CD1c-positive myeloid dendritic cell (primary cell): ENCODE measurements around the gene SEMA4C.
A peak's percentile ranks its signal among the peaks of the same experiment; 100 is the strongest.
"Not testable (repeated sequence)": the region's sequence is repeated elsewhere in the genome, so short reads cannot be mapped to it uniquely, and the experiment has no call there.

Experiments used
- DNase-seq: peaks from one replicate; pipeline ENCODE4 v3.0.0-alpha.2; 2016; ENCODE audit errors: extremely low spot score

The SEMA4C gene

DNA sequence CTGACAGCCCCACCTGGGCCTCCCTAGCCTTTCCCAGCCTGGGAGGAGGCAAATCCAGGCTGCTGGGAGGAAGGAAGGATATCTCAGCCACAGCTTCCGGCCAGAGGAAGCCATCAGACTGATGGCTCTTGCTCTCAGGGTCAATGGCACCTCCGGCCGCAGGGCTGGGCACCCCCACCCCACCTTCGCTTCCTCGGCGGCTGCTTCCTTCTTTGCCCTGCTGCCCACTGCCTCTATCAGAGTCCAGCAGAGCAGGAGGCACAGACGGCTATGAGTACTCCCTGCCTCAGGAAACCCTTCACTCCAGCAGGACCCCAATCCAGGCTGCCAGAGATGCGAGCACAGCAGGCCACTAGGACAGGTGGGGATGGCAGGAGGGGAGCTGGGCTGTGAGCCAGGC is 3.3 kb downstream of the SEMA4C start:
- no peak for DNase-seq

DNA sequence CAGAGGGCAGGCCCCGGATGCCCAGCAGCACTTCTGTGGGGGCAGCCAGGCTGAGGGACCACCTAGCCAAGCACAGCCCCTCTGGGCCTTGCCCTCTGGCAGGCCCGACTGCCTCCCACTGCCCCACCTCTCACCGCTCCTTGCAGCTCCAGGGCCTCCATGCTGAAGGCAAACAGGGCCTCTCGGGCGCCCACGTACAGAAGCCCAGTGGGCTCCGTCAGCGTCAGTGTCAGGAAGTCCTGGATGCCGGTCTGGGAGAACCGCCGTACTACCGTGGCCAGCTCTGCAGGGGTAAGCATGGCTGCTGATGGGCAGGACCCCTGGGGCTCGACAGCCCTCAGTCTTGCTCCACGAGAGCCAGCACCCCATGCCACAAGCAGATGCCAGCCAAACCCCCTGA is 3.7 kb downstream of the SEMA4C start:
- no peak for DNase-seq

DNA sequence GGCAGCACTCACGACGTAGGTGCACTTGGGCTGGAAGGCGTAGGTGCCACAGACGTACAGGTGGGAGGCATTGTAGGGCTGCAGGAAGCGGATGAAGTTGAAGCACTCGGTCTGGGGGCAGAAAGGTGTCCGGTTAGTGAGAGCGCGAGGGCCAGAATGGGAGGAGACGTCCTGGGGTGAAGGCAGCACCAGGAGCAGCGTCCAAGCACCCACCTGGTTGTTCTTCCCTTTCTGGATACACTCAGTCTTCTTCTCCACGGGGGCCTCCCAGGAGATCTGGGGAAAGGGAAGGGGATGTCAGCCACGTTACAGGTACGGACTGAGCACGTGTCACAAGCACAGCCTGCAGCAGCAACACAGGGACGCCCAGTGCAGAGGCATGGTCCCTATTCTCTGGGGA is 4.2 kb downstream of the SEMA4C start:
- no peak for DNase-seq

DNA sequence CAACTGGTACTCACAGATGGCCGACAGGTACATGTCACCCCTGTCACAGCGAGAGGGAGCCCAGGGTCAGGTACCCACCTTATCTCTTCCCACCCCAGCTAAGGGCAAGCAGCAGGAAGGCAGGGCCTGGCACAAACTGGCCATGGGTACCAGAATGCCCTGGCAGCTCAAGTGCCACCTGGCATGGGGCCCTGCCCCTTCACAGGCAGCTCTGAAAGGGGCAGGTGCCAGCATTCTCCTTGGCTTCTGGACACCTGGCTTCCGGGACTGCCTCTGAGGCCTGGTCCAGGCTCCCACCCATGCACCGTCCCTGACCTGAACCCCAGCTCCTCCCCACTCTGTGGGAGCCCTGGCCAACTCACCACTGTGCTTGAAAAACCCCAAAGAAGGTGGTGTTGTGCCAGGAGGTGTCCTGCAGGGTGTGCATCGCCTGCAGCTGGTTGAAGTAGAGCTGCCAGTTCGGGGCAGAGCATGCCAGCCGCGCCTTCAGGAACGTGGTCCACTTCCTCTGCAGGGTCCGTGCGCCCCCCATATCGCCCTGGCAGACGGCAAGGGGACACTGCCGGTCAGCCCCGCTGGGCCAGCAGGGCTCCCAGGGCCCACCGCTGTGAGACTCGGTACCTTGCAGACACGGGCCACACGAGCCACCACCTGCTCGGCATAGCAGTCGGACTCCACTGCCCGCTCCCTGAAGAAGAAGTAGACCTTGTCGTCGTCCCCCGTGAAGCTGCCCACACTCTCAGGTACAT is 5.4 kb downstream of the SEMA4C start:
- no peak for DNase-seq

DNA sequence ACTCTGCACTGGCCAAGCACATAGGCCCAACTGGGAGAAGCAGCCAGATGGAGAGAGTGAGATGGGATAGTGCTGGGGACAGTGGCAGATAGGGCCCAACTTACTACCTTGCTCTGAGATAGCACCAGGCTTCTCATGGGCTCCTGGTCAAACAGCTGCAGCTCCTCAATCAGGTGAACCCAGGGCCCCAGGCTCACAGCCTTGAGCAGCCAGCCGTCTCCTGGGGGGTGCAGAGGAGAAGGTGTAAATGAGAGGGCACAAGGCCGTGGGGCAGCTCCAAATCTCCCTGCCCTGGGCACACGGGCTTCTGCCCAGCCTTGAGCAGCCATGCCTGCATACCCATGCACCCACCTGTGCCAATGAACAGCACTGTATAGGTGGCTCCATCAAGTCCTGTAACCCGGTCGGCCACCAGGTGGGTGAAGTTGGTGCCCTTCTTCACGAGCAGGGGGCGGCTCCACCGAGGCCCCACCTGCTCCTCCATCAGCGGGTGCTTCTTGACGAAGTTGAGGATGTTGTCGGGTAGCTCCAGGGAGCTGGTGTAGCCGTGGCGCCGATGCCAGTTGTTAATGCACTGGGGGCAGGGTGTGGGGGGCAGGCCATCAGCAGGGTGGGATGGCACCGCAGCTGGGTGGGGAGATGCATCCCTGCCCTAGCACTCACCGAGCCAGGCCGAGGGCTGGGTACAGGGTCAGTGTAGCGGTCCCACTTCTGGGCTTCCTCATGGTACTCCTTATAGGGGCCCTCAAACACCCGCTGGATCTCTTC is 6.1 kb downstream of the SEMA4C start:
- DNase-seq = no peak

DNA sequence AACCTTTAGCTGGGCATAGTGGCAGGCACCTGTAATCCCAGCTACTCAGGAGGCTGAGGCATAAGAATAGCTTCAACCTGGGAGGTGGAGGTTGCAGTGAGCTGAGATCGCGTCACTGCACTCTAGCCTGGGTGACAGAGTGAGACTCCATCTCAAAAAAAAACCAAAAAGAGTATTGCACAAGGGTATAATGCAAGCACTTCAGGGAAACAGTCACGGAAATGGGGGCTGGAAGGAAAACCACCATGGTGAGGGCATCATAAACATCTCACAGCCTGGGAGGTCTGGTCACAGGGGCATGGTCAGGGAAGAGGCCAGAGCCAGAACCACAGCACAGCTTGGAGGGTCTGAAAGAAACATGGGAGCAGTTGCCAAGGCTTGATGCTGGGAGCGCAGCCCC is 6.8 kb downstream of the SEMA4C start:
- not testable (repeated sequence) for DNase-seq

DNA sequence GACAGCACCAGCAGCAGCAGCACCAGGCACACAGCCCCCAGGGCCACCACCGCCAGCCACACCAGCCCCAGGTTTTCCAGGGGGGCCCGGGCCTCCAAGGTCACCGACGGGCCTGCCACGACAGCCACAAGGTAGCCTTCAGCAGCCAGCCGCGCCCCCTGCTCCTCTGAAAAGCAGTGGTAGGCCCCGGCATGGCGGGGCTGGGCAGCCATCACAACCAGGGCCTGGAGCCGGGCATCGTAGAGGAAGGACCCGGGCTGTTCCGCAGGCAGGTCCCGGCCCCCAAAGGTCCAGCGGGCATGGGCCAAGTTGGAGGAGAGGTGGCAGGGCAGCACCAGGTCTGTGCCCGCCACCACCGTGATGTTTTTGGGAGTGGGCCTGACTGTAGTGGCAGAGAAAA is 8.8 kb downstream of the SEMA4C start:
- no peak for DNase-seq

DNA sequence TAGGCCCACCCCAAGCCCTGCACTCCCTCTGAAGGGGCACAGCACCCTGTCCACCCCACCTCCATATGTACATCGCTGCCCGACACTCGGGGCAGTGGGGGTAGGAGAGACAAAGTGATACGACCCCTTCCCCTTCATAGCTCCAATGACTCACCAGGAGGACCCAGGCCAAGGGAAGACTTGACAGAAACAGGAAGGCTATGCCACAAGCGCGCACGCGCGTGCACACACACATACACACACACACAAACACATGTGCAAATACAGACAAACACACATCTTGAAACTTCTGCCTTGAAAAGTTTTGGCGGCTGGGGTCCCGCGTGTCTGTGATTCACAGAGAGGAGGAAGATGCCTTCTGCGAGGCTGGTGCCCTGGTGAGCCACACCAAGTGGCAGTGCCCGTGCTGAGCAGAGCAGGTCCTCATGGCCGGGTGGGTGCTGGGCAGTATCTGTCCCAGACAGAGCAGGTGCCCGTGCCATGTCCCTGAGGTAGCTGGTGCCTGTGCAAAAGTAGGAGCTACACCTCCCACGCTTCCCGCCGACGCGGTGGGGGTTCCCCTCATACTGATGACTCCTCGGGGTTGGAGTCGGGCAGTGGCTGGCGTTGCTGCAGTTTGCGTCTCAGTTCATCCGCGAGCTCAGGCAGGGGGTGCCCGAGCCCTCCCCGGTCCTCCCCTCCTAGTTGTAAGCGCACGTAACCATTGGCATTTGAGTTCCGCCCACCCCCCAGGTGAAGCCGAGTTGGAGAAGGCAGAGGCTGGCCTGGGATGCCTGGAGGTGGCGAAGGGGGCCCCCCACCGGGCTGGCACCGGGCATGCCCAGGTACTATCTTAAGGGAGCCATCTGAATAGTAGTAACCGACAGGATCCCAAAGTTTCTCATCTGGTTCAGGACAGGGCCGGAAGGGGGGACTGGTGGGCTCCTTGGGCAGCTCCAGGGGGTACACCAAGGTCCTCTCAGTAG is 9.5 kb downstream of the SEMA4C start:
- DNase-seq = no peak

DNA sequence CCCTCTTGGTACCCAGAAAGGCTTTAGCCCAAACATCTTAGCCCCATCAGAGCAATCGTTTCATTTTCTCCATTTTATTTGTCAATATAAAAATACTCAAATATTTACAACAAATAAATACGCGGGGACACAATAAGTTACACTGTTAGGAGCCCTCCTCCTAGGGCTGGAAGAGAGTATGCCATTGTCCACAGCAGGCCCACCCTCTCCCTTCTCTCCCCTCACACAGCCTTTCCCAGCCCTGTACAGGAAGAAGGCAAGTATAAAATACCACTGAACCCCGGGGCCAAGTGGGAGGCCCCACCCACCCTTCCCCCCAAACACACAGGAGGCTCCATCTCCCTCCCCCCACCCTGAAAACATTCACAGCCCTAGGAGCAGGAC is 10.2 kb downstream of the SEMA4C start:
- no peak for DNase-seq

DNA sequence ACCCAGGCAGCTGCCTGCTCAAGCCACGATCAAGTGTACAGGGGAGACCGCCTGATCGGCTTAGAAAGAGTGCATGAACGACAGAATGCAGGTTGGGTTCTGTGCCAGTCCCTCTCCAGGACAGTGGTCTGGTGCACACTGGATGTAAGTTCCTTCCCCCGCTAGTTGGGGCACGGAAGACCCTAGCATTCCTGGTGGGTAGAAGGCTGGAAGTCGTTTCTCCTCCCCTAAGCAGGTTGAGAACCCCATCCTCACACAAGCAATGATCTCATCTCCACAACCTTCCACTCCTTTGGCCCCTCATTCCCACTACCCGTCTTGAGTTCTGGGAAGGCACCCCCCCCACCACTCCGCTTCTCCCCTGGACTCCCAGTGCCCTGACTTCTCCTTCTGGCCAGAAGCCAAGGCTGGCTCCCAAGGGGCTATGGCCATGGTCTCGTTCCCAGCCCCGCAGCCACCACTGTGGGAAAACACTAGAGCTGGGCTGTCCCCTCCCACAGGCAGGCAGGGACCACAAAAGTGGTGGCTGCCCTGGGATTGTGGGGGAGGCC is 10.7 kb downstream of the SEMA4C start:
- DNase-seq = no peak

DNA sequence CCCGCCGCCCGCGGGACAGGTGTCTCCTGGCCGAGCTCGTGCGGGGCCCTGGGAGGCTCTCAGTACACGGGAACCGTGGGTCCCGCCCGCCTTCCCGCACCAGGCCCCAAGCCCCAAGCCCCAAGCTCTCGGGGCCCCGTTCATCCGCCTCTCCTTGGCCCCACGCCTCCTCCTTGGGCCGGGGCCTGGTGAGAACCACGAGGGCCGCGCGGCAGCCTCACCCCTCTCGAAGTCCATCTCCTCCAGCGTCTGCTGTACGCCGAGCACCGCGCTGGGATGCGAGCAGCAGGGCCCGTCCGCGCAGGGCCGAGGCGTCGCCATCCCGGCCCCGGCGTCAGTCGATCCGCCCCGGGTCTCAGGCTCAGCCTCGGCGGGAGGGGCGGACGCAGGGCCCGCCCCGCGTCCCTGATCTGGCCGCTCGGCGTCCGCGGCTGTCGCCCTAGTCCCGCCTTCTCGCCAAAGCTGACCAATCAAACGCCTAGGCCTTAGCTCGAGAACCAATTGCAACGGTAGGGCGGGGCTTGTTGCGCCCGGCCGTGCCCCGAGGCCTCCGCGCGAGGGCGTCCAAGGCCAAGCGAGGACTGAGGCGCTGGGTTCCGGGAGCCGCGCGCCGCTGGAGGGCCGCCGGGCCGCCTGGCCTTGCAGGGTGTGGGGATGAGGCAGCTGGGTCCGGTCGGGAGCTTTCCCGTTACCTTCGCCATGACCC is 12.1 kb downstream of the SEMA4C start, which contains the start of gene ANKRD39:
Gene ANKRD39, minus strand, starts transcription at position 350 of the 706 bp plus-strand sequence. Its CDS starts 29 bp downstream, at position 321.
- DNase-seq = peak; percentile 100

DNA sequence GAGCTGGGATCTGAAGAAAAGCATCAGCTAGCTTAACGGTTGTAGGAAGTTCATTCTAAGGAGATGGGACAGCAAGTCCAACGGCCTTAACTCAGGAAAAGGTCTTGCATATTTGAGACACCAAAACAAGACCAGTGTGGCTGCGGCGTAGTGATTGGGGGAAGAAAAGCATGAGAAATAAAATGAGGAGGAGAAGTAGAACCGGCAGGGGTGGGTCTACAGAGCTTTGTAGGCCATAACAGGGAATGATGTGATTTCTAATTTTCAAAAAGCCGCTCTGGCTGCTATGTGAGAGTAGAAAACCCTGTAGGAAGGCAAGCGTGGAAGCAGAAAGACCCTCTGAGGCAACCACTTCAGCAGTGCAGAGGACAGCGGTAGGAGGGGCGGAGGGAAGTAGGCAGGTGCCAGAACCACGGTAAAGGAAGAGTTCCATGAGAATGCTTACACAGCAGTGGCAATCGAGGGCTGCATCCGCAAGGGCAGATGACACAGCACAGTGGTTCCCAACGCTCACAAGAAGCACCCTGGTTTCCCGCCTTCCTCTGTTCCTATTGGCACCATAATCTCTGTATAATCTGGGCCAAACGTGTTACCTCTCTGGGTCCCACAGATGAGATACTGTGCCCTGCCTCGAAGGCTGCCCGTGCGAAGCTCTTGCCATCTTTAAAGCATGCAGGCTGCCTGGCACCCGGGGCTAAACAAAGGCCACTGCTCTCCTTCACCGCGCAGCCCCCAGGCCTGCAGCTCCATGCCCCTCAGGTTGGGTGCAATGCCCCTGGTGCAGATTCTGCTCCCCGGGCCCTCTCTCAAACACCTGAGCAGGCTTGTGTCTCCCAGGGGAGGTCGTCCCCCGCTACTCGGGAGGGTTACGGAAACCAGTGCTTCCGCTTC is 12.9 kb downstream of the SEMA4C start:
- peak; percentile 17 for DNase-seq

DNA sequence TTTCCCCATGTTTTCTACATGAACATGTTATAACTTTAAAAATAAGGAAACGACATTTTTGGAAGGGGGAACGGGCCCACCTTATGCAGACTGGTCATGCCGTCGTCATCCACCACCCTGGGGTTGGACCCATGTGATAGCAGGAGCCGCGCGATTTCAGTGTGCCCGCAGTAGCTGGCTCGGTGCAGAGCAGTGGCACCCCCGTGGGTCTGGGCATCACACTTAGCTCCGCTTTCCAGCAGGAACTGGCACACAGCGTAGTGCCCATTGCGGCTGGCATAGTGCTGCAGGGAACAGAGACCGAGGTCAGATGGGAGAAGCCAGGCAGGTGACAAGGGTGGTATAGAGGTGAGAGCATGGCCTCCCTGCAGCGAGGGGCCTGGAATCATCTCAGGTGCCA is 16.6 kb downstream of the SEMA4C start:
- no peak for DNase-seq

DNA sequence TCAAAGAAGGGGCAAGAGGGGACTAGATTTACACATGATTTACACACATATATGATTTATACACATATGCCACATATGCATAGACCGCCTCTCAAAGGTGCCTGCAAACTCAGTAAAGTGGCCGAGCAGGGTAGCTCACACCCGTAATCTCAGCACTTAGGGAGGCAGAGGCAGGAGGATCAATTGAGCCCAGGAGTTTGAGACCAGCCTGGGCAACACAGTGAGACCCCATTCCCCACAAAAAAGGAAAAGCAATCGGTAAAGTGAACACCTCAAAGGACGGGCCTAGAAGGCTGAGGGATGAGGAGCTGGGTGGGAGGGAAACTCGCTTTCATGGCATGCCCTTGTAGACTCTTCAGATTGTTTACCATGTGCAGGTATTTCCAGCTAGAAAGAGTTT is 17.2 kb downstream of the SEMA4C start:
- DNase-seq = no peak

DNA sequence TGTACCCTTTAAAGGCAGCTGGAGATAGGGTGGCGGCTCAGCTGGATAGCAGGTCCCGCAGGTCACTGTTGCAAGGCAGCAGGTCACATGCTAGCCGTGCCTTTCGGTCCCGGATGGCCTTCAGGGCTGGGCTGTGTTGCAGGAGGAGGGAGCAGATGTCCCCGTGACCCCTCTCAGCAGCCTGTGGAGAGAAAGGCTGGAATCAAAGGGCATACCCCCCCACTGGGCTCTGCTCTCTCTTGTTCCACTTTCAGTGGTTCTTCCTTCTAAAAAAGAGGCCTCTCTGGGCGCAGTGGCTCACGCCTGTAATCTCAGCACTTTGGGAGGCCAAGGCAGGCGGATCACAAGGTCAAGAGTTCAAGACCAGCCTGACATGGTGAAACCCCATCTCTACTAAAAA is 21.6 kb downstream of the SEMA4C start:
- DNase-seq = no peak

DNA sequence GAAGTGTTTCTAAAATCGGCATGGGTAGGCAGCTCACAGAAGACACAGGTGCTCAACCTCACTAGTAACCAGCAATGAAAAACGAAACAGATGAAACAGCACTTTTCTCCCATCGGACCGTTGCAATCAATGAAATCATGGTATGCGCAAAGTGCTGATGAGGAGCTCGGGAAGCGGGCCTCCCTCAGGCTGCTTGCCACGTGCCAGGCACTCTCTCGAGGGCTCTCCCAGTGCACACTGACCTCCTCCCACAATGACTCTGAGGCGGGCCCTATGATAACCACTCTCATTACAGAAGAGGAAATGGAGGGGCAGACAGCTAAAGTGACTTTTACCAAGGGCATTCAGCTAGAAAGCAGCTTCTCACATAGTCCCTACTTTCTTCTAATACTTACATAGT is 22.3 kb downstream of the SEMA4C start:
- no peak for DNase-seq

DNA sequence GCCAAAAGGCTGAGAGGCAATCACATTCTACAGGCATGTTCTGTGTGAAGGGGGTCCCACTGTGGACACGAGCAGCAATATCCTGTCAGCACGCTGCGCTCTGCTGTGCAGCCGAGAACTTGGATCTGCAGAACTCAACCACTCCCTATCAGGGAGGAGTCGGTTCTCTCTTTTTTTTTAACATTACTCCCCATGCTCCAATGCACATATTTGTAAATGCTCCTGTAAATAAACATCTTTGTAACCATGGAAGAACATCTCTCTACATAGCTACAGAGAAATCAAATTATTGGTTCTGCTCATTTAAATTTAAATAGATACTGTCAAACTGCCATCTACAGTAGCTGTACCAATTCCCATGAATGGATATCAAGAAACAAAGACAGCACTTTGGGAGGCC is 23.1 kb downstream of the SEMA4C start:
- no peak for DNase-seq

DNA sequence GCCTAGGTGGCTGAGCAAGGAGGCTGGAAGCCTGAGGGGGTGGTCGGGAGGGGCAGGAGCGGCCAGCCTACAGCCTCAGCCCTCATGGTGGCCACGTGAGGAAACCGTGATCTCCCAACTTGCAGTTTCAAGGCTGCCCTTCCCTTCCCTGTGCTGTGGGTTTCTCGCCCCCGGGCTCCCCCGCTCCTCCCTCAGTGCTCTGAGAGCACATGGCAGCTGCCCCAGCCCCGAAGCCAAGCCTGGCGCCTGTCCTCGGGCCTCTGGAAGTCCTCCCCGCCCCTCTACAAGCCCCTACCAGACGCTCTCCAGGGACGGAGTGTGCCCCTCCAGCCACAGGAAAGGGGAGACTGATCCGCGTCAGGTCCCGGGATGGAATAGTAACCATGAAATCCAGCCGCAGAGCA is 25.5 kb downstream of the SEMA4C start:
- no peak for DNase-seq

DNA sequence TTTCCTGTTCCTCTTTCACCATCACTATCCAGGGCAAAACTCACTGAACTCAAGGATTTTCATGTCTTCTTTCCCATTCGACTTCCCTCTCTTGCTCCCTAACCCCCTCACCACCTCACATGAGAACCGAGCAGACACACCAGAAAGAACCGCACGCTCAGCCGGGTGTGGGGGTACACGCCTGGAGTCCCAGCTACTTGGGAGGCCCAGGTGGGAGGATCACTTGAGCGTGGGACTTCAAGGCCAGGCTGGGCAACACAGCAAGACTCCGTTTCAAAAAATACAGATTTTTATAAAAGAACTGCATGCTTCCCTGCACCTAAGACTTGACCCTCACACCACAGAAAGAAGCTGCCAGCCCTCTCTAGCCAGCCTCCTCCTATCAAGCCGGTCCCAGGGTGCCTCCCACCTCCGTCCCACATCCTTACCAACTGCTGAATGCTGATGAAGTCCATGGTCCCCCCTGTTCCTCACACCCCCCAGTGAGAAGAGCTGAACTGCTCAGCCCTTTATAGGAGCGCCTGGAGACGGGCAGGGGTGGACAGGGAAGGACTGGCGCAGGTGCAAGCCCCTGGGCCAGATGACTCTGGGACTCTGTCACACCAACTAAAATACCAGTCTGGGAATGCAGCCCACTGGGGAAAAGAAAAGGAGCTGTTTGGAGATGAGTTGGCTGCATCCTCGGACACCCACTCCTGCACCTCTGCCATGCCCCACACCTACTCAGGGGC is 26.2 kb downstream of the SEMA4C start, which contains the start of gene ANKRD23:
Gene ANKRD23, minus strand, starts transcription at position 484 of the 731 bp plus-strand sequence. Its CDS starts 29 bp downstream, at position 455.
- no peak for DNase-seq
